ENCODE data around the gene MT1E.

MT1E gene

GRCh38 chr16:56628486-56629350, 3.1 kb downstream of the MT1E start:
- DNase-seq = no peak

DNA sequence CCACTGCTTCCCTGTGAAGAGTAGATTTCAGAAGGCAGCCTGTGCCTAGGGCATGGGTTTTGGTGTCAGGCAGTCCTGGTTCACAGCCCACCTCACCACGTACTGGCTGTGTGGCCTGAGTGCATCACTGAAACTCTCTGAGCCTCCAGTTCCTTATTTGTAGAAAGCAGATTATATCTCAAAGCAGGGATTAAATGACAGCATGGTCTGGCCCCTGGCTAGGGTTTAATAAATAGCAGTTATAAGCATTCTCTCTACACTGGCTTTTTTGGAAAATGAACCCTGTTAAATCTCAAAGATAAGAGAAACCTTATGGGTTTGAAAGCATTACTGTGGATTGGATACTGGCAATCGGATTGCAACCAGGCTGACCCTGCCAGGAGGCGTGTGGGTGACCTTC, 4.0 kb downstream of the MT1E start:
- DNase-seq = no peak

DNA sequence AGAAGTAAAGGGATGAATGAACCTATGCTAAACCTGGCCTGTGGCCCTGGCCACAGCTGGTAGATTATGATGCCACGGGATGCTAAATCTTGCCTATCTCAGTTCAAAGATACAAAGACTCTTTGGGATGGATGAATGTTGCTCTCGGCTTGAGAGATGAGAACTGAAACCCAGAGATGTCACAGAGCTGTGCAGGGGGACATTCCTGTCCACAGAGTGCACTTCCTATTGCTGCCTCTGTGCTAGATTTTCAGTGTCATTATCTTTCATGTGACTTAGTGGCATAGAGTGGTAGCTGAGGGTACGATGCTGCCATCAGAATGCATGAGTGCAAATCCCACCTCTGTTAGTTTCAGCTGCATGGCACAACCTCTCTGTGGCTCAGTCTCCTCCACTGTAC, 4.6 kb downstream of the MT1E start:
- DNase-seq = no peak

DNA sequence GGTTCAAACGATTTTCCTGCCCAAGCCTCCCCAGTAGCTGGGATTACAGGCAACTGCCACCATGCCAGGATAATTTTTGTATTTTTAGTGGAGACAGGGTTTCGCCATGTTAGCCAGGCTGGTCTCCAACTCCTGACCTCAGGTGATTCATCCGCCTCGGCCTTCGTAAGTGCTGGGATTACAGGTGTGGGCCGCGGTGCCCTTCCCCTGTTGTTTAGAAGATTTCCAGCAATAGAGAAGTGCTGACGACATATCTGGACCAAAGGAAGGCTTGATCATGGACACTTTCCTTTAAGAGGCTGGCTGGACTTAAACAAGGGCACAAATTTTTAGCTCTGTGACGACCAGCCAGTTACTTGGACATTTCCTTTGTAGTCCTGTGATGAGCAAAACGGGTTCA, 5.6 kb downstream of the MT1E start:
- DNase-seq = no peak

DNA sequence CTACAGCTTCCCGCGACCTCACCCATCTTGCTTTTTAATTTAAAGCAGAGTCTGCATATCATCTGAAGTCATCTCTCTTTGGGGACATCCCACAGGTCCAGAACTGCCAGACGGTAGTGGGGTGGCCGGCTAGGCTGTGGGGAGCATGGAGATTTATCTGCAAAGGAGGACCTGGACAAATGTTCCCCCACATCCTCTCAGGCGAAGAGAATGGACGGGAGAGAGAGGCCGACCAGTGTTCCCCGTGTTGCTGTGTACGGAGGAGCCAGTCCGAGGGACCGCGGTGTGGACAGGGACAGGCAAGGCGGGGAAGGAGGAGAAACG, 6.2 kb downstream of the MT1E start:
- no peak for DNase-seq

- DNase-seq = no peak
Measured at GRCh38 chr16:56632156-56632847, 6.7 kb downstream of the MT1E start, which contains the start of gene MT1M. Gene MT1M, plus strand, starts transcription at chr16:56632659. Its CDS starts 73 bp downstream, at chr16:56632732.

GRCh38 chr16:56632848-56633365, 7.3 kb downstream of the MT1E start:
- no peak for DNase-seq

- no peak for DNase-seq
Measured at GRCh38 chr16:56633535-56633934, 8.0 kb downstream of the MT1E start.

DNA sequence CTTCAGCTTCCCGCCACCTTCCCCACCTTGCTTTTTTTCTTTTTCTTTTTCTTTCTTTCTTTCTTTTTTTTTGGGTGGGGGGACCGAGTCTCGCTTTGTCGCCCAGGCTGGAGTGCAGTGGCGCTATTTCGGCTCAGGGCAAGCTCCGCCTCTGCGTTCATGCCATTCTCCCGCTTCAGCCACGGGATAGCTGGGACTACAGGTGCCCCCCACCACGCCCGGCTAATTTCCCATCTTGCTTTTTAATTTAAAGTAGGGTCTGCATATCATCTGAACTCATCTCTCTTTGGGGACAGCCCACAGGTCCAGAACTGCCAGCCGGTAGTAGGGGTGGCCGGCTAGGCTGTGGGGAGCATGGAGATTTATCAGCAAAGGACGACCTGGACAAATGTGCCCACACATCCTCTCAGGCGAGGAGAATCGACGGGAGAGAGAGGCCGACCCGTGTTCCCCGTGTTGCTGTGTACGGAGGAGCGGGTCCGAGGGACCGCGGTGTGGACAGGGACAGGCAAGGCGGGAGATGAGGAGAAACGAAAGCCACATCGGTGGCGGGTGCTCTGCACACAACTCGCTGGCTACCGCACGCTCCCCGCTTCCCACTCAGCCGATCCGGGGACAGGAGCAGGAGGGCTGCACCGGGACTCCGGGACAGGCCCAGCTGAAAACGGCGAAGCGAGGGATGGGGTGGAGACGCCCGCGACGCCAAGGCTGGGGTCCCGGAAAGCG, 9.3 kb downstream of the MT1E start:
- DNase-seq = no peak

GRCh38 chr16:56635441-56635967, 9.9 kb downstream of the MT1E start:
- DNase-seq = no peak

DNA sequence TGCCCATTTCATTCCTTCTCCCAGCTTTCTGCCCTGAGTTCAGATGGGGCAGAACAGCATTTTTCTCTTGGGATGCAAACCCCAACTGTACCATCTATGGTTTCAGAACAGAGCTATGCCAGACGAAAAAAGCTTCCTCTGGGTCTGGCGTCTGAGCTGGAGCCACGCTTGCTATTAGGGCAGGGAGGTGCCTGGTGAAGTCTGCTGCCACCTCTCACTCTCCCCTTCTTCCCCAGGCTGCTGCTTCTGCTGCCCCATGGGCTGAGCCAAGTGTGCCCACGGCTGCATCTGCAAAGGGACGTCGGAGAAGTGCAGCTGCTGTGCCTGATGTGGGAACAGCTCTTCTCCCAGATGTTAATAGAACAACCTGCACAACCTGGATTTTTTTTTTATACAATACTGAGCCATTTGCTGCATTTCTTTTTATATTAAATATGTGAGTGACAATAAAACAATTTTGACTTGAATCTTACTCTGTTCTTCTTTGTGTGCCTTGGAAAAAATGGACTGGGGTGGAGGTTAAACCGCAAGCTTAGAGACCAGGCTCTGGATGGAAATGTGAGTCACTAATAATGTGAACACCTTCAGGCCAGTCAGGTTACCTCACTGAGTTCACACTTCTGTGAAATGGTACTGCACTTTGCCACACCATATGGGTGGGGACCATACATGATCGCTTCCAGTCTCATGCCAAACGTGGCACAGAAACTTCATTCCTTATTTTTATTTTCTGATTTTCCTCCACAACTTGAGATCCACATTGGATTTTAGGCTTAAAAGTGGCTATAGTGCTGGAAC, 11.2 kb downstream of the MT1E start:
- no peak for DNase-seq

GRCh38 chr16:56637814-56638750, 12.5 kb downstream of the MT1E start, which contains the start of gene MT1A:
Gene MT1A, plus strand, starts transcription at chr16:56638666. Its CDS starts 73 bp downstream, at chr16:56638739.
- DNase-seq = no peak

DNA sequence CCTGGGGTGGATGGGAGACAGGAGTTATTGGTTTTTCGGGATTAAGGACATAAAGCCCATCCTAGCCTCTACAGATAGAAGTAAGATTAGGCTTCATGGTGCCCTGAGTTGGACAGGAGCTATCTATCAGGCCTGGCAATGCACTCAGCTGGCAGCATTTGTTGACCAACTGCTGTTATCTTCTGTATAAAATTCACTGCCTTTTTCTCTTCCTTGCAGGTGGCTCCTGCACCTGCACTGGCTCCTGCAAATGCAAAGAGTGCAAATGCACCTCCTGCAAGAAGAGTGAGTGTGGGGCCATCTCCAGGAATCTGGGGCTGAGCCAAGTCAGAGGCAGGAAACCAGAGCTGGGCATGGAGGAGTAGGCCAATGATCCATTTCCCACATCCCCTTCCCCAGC, 13.5 kb downstream of the MT1E start:
- DNase-seq = no peak

DNA sequence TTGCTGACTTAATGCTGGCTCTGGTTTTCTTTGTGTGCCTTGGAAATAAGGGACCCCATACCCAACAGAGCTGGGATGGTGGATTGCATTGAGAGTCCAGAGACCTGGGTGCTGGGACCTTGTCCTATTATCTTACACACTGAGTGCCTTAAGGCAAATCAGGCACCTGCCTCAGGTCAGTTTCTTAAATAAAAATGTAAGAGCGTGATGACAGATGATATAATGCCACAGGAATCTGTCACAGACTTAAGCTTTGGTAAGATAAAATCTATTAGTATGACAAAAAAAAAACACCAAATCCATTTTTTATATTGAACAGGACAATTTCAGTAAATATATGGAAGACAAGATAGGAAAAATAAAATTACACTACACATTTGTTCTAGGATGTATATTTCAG, 14.5 kb downstream of the MT1E start:
- no peak for DNase-seq

DNA sequence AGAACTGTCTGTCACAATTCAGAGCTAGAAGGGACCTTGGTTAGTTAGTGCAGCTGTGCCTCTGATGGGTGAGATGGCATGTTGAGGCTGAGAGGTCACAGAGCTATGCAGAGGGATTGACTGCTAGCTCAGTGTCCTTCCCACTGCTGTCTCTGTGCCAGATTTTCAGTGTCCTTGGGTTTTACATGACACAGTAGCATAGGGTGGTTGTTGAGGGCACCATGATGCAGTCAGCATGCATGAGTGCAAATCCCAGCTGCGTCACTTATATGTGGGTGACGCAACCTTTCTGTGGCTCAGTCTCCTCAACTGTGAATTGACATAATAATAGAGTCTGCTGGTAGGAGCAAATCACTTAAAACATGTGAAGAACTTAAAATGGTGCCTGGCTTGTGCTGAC, 15.6 kb downstream of the MT1E start:
- no peak for DNase-seq

DNA sequence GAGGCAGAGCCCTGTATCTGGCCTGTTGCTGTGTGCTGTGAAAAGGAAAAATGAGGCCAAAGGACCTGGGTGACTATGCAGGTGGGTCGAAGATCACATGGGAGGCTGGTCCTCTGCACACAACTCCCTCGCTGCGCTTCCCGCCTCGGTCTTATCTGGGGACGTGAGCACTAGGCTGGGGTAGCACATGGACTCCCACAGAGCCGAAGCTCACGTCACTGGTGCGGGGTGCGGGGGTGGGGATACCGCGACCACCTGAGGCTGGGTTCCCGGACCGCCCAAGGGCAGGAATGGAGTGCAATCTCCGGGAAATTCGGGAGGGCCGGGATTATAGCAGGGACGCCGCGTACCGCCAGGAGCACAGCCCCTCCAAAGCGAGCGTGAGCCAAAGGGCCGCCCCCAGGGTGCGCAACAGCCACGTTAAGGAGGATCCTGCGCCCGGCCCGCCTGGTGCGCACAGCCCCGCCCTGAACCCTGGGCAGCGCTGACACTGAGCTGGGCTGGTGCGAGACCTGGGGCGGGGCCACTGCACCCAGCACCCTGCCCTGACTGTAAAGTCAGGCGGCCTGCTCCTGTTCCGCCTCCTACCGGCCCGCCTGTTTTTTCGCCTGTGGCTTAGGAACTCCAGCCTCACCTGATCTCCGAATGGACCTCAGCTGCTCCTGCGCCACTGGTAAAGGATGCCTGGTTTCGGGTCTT, 17.6 kb downstream of the MT1E start:
- peak; percentile 78 for DNase-seq

DNA sequence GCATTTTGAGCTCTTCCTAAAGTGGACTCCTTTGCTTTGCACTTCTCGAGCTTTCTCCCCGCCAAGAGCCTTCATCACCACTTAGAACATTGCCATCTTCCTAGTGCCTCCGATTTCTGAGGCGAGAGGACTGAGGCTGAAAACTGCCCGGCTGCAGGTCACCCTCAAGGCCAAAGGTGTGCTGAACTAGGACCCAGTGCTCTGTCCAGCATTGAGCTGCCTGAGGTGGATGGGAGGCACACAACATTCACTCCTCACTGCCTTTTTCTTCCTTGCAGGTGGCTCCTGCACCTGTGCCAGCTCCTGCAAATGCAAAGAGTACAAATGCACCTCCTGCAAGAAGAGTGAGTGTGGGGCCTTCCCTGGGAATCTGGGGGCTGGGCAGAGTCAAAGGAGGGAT, 18.3 kb downstream of the MT1E start:
- no peak for DNase-seq

- no peak for DNase-seq
Measured at GRCh38 chr16:56645311-56645710, 19.7 kb downstream of the MT1E start.

- DNase-seq = no peak
Measured at GRCh38 chr16:56645838-56646237, 20.3 kb downstream of the MT1E start.

DNA sequence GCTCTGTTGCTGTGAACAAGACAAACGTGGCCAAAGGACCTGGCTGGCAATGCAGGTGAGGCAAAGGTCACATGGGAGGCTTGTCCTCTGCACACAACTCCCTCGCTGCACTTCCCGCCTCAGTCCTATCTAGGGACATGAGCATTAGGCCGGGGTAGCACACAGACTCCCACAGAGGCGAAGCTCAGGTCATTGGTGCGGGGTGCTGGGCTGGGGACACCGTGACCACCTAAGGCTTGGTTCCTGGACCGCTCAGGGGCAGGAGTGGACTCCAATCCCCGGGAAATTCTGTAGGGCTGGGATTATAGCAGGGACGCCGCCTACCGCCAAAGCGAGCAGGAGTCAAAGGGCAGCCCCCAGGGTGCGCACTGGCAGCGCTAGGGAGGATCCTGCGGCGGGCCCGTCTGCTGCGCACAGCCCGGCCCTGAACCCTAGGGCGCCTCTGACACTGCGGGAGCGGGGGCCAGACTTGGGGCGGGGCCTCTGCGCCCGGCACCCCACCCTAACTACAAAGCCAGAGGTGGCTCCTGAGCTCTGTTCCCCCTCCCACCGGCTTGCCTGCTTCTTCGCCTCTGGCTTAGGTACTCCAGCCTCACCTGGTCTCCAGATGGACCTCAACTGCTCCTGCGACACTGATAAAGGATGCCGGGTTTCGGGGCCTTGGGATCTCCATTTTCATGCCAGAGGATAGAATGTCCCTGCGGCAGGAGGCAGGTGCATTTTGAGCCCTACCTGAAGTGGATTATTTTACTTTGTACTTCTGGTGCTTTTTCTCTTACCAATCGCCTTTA, 22.3 kb downstream of the MT1E start:
- no peak for DNase-seq
